ENCODE measurements around the gene TET3.

TET3 gene

GRCh38 chr2:73952499-73953446 lies 31.9 kb upstream of the TET3 start:
- peak; percentile 57 for DNase-seq (ENCODE audit: low read depth)
- no peak overlapping the region for H3K4me3 ChIP-seq (ENCODE audit: low read depth, low read length)
- no peak for TF ChIP-seq CTCF (conservative IDR thresholded peaks at IDR 0.05; ENCODE audit: low read depth, low read length)

- no peak for DNase-seq (ENCODE audit: low read depth)
- no peak overlapping the region for H3K4me3 ChIP-seq (ENCODE audit: low read depth, low read length)
- TF ChIP-seq CTCF (conservative IDR thresholded peaks at IDR 0.05; ENCODE audit: low read depth, low read length), result no peak
Measured at GRCh38 chr2:73956218-73956865, 28.4 kb upstream of the TET3 start.

- no peak for TF ChIP-seq CTCF (conservative IDR thresholded peaks at IDR 0.05; ENCODE audit: low read depth, low read length)
- no peak overlapping the region for H3K4me3 ChIP-seq (ENCODE audit: low read depth, low read length)
- no peak for DNase-seq (ENCODE audit: low read depth)
Measured at GRCh38 chr2:73961274-73961673, 23.4 kb upstream of the TET3 start.

GRCh38 chr2:73961823-73962615 lies 22.7 kb upstream of the TET3 start:
- no peak for DNase-seq (ENCODE audit: low read depth)
- no peak overlapping the region for H3K4me3 ChIP-seq (ENCODE audit: low read depth, low read length)
- TF ChIP-seq CTCF (conservative IDR thresholded peaks at IDR 0.05; ENCODE audit: low read depth, low read length), result no peak

- no peak overlapping the region for H3K4me3 ChIP-seq (ENCODE audit: low read depth, low read length)
- TF ChIP-seq CTCF (conservative IDR thresholded peaks at IDR 0.05; ENCODE audit: low read depth, low read length), result no peak
- no peak for DNase-seq (ENCODE audit: low read depth)
Measured at GRCh38 chr2:73962798-73963197, 21.9 kb upstream of the TET3 start.

GRCh38 chr2:73963385-73964120 lies 21.2 kb upstream of the TET3 start:
- DNase-seq (ENCODE audit: low read depth), result no peak
- no peak for TF ChIP-seq CTCF (conservative IDR thresholded peaks at IDR 0.05; ENCODE audit: low read depth, low read length)
- no peak overlapping the region for H3K4me3 ChIP-seq (ENCODE audit: low read depth, low read length)
